ENCODE results near the gene ITGA7.

The ITGA7 gene

GRCh38 chr12:55733021-55733555 lies 25.4 kb upstream of the ITGA7 start:
- no peak for DNase-seq (ENCODE audit: low read depth)

- DNase-seq (ENCODE audit: low read depth): no peak
Observed at GRCh38 chr12:55732288-55732687, 24.6 kb upstream of the ITGA7 start.

- no peak for DNase-seq (ENCODE audit: low read depth)
Observed at GRCh38 chr12:55729819-55730818, 22.4 kb upstream of the ITGA7 start.

- peak; percentile 66 for DNase-seq (ENCODE audit: low read depth)
Observed at GRCh38 chr12:55728939-55729818, 21.5 kb upstream of the ITGA7 start, which contains the start of gene CD63. TSS of gene CD63 (minus strand) at chr12:55729009. CDS start at chr12:55728341, 668 bp downstream.

GRCh38 chr12:55728186-55728938 lies 20.7 kb upstream of the ITGA7 start:
- no peak for DNase-seq (ENCODE audit: low read depth)

GRCh38 chr12:55727643-55728185 lies 20.0 kb upstream of the ITGA7 start:
- no peak for DNase-seq (ENCODE audit: low read depth)

- no peak for DNase-seq (ENCODE audit: low read depth)
Observed at GRCh38 chr12:55726971-55727370, 19.3 kb upstream of the ITGA7 start.

- DNase-seq (ENCODE audit: low read depth): no peak
Observed at GRCh38 chr12:55725556-55725955, 17.9 kb upstream of the ITGA7 start.

GRCh38 chr12:55724940-55725309 lies 17.2 kb upstream of the ITGA7 start:
- no peak for DNase-seq (ENCODE audit: low read depth)

GRCh38 chr12:55724226-55724939 lies 16.7 kb upstream of the ITGA7 start:
- no peak for DNase-seq (ENCODE audit: low read depth)

GRCh38 chr12:55723516-55724225 lies 16.0 kb upstream of the ITGA7 start:
- DNase-seq (ENCODE audit: low read depth): no peak

GRCh38 chr12:55722948-55723347 lies 15.2 kb upstream of the ITGA7 start:
- no peak for DNase-seq (ENCODE audit: low read depth)

GRCh38 chr12:55721601-55722213 lies 14.0 kb upstream of the ITGA7 start:
- DNase-seq (ENCODE audit: low read depth): no peak

GRCh38 chr12:55720894-55721444 lies 13.3 kb upstream of the ITGA7 start:
- no peak for DNase-seq (ENCODE audit: low read depth)

GRCh38 chr12:55720071-55720564 lies 12.4 kb upstream of the ITGA7 start, which contains the start of gene RDH5:
TSS of gene RDH5 (plus strand) at chr12:55720393. CDS start at chr12:55721185, 792 bp downstream.
- no peak for DNase-seq (ENCODE audit: low read depth)

GRCh38 chr12:55719371-55719770 lies 11.7 kb upstream of the ITGA7 start:
- DNase-seq (ENCODE audit: low read depth): no peak

- no peak for DNase-seq (ENCODE audit: low read depth)
Observed at GRCh38 chr12:55718624-55719275, 11.0 kb upstream of the ITGA7 start.

GRCh38 chr12:55718015-55718414 lies 10.3 kb upstream of the ITGA7 start:
- DNase-seq (ENCODE audit: low read depth): no peak
